Effector memory CD8-positive, alpha-beta T cell (primary cell): ENCODE results near the gene MAP3K21.

Experiments used
- ATAC-seq: fragments of 150-1000 bp; cut with Tn5 transposase; replicated peaks from 2 replicates; pipeline ENCODE4 v1.10.0; 2021; ENCODE audit warnings: mild to moderate bottlenecking, moderate library complexity
- DNase-seq, 3 experiments: peaks; one replicate each; pipeline ENCODE4 v3.0.0; 2021
- H3K27ac Mint-ChIP-seq, 2 donors: one replicate each; pipeline ENCODE4 v1.8.0; 2022; ENCODE audit warnings: mild to moderate bottlenecking in 2 of 2, mixed read lengths in 2 of 2, moderate library complexity in 2 of 2
- H3K27me3 Mint-ChIP-seq, 2 donors: one replicate each; pipeline ENCODE4 v1.8.0; 2022; ENCODE audit warnings: mixed read lengths in 2 of 2
- H3K36me3 Mint-ChIP-seq: one replicate; pipeline ENCODE4 v1.8.0; 2022; ENCODE audit warnings: mild to moderate bottlenecking, moderate library complexity, mixed read lengths; ENCODE audit not compliant: insufficient read depth
- H3K4me1 Mint-ChIP-seq, 2 donors: one replicate each; pipeline ENCODE4 v1.8.0; 2022; ENCODE audit warnings: low read depth in 2 of 2, mixed read lengths in 2 of 2
- H3K4me3 Mint-ChIP-seq, 2 donors: one replicate each; pipeline ENCODE4 v1.8.0; 2022; ENCODE audit warnings: mild to moderate bottlenecking in 2 of 2, mixed read lengths in 2 of 2, moderate library complexity in 2 of 2
- H3K9me3 Mint-ChIP-seq, 2 donors: one replicate each; pipeline ENCODE4 v1.8.0; 2022; ENCODE audit warnings: mixed read lengths in 2 of 2

MAP3K21 gene

DNA sequence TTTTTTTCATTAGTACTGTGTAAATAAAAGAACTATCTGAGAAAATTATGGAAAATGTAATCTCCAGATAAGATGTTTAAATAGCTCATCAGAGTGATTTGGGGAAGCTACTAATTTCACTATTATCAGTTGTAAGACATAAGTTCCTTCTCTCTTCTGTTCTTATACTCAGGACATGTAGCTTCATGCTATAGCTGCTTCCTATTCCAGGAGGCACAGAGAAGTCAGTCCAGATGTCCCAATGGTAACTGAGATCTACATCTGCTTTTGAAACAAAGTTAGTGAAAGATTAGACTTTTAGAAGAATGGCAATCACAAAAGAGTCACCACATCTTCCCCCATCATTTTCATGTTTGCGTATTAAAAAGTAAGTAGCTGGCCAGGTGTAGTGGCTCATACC, 5.6 kb downstream of the MAP3K21 start:
- Mint-ChIP-seq H3K4me1 (peaks cover 1 to 5% of the 10 kb centered on the region in 2 donors), H3K27ac (no peak overlapping the region), H3K36me3 (no peaks in the 10 kb centered on the region), H3K27me3 (peaks cover 19 to 26% of the 10 kb centered on the region in 2 donors), H3K9me3 (no peaks in the 10 kb centered on the region), H3K4me3 (no peak overlapping the region)
- DNase-seq: no peak
- ATAC-seq: no peak

DNA sequence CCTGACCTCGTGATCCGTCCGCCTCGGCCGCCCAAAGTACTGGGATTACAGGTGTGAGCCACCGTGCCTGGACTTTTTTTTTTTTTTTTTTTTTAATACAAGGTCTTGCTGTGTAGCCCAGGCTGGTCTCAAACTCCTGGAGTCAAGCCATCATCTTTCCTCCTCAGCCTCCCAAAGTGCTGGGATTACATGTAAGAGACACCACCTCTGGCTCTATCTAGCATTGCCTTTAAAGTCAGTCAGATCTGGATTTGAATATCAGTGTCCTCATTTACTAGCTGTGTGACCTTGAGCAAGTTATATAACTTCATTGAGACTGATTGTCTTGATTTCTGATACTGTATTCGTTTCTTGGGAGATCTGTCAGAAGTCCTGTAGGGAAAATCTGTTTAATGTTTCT, 6.6 kb downstream of the MAP3K21 start:
- Mint-ChIP-seq H3K27ac (no peak overlapping the region), H3K4me3 (no peak overlapping the region), H3K36me3 (no peaks in the 10 kb centered on the region), H3K27me3 (peaks cover 29 to 36% of the 10 kb centered on the region in 2 donors), H3K4me1 (peaks cover 1 to 3% of the 10 kb centered on the region in 2 donors), H3K9me3 (no peaks in the 10 kb centered on the region)
- DNase-seq: no peak
- no peak for ATAC-seq

DNA sequence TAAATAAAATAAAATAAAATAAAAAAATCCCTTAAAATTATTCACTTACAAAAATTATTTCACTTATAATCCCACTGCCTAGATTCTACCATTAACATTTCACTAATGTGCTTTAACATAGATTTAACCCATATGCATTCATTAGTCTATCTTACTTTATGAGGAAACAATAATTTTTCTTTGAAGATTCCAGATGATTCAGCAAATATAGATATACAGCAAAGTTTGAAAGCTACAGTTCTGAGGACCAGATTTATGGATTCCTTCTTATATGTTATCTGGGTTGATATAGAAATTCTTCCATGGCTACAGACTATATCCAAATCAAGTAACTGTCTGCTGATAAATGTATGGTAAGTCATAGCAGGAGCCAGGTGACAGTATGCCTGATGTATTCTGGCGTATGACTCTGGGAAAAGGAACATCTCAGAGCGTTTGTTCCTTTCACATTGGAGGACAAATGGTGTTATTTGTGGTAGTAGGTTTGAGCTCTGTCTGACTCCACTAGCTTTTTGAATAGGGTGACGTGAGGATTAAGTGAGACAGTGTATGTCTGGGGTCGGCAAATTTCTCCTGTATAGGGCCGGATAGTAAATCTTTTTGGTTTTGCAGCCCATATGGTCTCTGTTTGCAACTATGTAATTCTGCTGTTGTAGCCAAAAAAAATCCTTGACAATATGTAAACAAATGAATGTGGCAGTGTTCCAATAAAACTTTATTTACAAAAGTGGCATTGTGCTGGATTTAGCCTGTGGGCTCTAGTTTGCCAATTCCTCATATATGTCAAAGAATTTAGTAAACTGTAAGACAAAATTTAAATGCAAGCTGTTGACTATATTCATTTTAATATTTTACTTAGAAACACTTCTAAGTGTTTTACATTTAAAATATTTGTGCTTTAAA, 9.3 kb downstream of the MAP3K21 start:
- H3K9me3 Mint-ChIP-seq: no peaks in the 10 kb centered on the region
- H3K27me3 Mint-ChIP-seq: peaks cover 50 to 57% of the 10 kb centered on the region in 2 donors
- H3K36me3 Mint-ChIP-seq: no peaks in the 10 kb centered on the region
- H3K4me1 Mint-ChIP-seq: no peaks in the 10 kb centered on the region
- ATAC-seq: no peak
- no peak overlapping the region for H3K27ac Mint-ChIP-seq
- DNase-seq: no peak
- no peak overlapping the region for H3K4me3 Mint-ChIP-seq

DNA sequence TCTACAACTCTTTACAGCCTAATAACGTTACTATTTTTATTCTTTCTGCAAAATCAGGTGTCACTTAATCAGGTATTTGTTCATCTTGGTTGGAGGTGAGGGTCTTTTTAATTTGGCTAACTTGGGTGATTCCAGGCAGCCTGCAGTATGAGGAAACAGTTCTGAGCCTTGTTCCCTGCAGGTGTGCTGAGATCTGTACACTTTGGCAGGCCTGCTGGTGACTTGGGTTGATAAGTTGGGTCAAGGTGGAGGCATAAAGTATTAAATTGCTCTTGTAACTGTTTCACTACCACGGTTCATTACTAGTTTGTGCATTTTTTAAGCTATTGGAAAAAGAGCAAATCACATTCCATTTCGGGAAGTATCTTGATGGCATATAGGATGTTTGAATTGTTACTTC, 10.0 kb downstream of the MAP3K21 start:
- H3K36me3 Mint-ChIP-seq: no peaks in the 10 kb centered on the region
- H3K27me3 Mint-ChIP-seq: peaks cover 57% of the 10 kb centered on the region in 2 donors
- no peak overlapping the region for H3K4me3 Mint-ChIP-seq
- ATAC-seq: no peak
- H3K27ac Mint-ChIP-seq: no peak overlapping the region
- no peaks in the 10 kb centered on the region for H3K4me1 Mint-ChIP-seq
- no peak for DNase-seq
- no peaks in the 10 kb centered on the region for H3K9me3 Mint-ChIP-seq

DNA sequence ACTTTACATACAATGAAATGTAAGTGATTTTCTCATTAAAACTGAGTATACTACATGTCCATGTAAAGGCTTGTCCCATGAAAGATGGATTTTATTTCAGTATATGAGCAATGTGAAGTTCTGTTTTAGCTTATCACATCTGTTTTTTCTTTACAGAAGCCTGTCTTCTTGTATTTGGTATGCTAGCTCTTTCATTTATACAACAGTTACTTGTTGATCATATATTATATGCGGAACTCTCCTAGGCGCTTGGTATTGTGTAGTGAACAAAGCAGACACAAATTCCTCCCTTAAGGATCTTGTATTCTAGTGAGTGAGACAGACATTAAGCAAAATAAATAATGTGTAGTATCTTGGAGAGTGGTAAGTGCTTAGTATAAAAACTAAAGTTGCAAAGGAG, 10.6 kb downstream of the MAP3K21 start:
- Mint-ChIP-seq H3K4me3 (no peak overlapping the region), H3K9me3 (no peaks in the 10 kb centered on the region), H3K4me1 (no peaks in the 10 kb centered on the region), H3K27me3 (peaks cover 63% of the 10 kb centered on the region in 2 donors), H3K36me3 (no peaks in the 10 kb centered on the region), H3K27ac (no peak overlapping the region)
- DNase-seq (no peak), ATAC-seq (no peak)

DNA sequence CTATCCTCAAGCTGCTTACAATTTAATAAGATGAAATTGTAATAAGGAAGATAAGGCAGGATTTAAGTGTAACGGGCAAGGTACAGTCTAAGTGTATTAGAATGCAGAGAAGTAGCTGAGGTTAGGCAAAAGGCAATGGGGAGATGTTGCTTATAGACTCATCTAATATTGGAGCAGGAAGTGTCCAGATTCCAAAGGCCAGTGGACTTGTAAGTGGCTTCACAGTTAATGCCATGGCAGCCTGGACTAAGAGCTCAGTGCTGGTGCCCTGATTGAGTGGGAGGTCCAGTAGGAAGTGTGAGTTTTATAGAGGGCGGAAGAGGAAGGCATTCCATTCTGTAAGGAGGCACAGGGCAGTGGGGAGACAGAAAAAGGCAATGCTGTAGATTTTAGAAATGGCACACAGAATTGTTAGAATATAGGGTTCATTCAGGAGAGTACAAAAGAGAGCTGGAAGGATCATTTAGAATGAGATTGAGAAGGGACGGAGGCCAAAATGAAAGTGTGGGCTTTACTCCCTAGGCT, 12.6 kb downstream of the MAP3K21 start:
- Mint-ChIP-seq H3K9me3 (peaks cover 0 to 2% of the 10 kb centered on the region in 2 donors), H3K36me3 (no peaks in the 10 kb centered on the region), H3K27me3 (peaks cover 68 to 75% of the 10 kb centered on the region in 2 donors), H3K4me3 (no peak overlapping the region), H3K27ac (no peak overlapping the region), H3K4me1 (no peaks in the 10 kb centered on the region)
- ATAC-seq (no peak), DNase-seq (no peak)

DNA sequence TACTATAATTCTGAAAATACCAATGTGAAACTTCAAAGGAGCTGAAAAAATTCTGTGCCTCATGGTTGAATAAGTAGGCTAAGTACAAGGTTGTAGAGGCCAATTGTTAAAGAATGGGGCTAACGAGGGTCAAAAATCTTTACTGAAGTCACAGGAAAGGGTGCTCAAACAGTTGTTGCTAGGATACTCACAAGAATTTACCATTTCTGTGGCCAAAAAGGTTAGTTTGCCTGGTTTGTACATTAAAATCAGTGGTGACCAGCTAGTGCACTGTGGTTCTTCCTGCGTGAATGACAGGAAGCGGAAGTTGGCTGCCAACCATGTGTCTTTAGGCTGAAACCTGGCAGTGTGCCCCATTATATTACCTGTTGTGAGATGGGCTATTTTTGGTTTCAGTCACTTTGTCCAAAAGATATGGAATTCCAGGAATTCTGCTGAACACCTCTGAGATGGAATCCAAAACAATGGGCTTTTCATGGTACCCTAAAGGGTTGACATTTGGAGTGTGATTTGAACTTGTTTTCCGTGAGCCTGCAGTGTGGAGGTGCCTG, 13.5 kb downstream of the MAP3K21 start:
- Mint-ChIP-seq H3K9me3 (peaks cover 0 to 2% of the 10 kb centered on the region in 2 donors), H3K27me3 (peaks cover 68 to 75% of the 10 kb centered on the region in 2 donors), H3K4me3 (no peak overlapping the region), H3K27ac (no peak overlapping the region), H3K36me3 (no peaks in the 10 kb centered on the region), H3K4me1 (no peaks in the 10 kb centered on the region)
- ATAC-seq: no peak
- DNase-seq: no peak

DNA sequence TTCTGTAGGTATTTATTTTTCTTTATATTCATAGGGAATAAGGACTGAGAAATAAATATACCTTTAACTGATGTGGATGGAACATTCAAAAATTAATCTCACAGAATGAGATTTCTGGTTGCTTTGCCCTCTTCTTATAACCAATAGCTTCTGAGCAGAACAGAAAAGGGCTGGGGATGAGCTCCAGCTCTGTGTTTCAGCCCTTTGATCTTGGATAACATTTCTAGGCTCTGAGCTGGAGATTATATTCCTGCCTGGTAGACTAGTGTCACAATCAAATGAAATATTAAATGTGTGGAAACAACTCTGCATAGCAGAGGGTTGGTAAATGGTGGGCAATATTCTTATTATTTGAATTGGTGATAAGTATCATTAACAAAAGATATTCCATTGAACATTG, 14.6 kb downstream of the MAP3K21 start:
- ATAC-seq: no peak
- no peaks in the 10 kb centered on the region for H3K36me3 Mint-ChIP-seq
- no peak for DNase-seq
- H3K27me3 Mint-ChIP-seq: peaks cover 62 to 68% of the 10 kb centered on the region in 2 donors
- H3K4me1 Mint-ChIP-seq: no peaks in the 10 kb centered on the region
- no peak overlapping the region for H3K4me3 Mint-ChIP-seq
- H3K9me3 Mint-ChIP-seq: peaks cover 0 to 2% of the 10 kb centered on the region in 2 donors
- no peak overlapping the region for H3K27ac Mint-ChIP-seq

DNA sequence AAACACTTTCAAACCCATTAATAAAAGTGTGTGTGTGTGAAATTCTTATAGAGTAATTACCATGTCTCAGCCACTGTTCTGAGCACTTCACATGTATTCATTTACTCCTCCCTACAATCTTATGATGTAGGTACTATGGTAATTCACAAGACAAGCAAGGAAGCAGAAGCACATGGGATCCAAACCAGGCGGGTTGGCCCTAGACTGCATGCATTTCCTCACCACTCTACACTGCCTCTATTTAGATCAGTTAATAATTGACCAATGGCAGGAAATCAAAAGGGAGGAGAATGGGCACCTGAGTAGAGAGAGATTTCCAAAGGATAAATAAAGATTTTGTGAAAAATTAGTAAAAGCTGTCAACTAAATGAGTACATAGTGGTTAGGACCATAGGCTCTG, 15.7 kb downstream of the MAP3K21 start:
- Mint-ChIP-seq H3K4me3 (no peak overlapping the region), H3K27me3 (peaks cover 53 to 56% of the 10 kb centered on the region in 2 donors), H3K36me3 (no peaks in the 10 kb centered on the region), H3K27ac (no peak overlapping the region), H3K4me1 (no peaks in the 10 kb centered on the region), H3K9me3 (peaks cover 0 to 2% of the 10 kb centered on the region in 2 donors)
- no peak for DNase-seq
- no peak for ATAC-seq

DNA sequence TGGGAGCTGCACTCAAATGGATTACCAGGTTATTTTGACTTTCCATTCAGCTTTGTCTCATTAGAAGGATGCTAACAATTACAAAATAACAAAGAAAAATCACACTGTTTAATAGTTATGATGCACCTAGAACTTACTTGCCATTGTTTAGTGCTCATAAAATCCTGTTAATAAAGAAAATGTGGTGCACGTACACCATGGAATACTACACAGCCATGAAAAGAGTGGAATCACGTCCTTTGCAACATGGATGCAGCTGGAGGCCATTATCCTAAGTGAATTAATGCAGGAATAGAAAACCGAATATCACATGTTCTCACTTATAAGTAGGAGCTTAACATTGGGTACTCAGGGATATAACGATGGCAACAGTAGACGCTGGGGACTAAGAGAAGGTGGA, 19.8 kb downstream of the MAP3K21 start:
- peaks cover 17 to 19% of the 10 kb centered on the region in 2 donors for H3K27me3 Mint-ChIP-seq
- ATAC-seq (no peak), DNase-seq (no peak)
- H3K9me3 Mint-ChIP-seq: peaks cover 0 to 2% of the 10 kb centered on the region in 2 donors
- no peaks in the 10 kb centered on the region for H3K4me1 Mint-ChIP-seq
- H3K36me3 Mint-ChIP-seq: no peaks in the 10 kb centered on the region
- no peak overlapping the region for H3K4me3 Mint-ChIP-seq
- H3K27ac Mint-ChIP-seq: no peak overlapping the region

DNA sequence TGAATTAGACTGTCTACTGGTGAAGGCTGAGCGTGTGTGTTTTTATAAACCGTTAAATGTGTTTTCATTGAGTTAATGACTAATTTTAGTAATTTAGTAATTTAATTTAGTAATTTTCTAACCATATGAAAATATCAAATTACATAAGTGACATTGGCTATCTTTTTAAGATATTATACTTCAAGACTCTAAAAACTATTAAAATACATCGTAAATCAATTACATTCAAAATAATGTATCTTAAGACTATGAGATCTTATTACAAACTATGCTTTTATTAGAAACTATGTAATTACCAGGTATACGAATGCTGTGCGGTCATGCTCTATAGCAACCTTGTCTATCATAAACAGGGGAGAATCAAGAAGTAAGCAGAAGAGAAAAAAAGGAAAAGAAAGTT, 21.6 kb downstream of the MAP3K21 start:
- H3K4me1 Mint-ChIP-seq: no peaks in the 10 kb centered on the region
- DNase-seq (no peak), ATAC-seq (no peak)
- no peak overlapping the region for H3K4me3 Mint-ChIP-seq
- no peak overlapping the region for H3K27ac Mint-ChIP-seq
- H3K9me3 Mint-ChIP-seq: peaks cover 0 to 2% of the 10 kb centered on the region in 2 donors
- H3K36me3 Mint-ChIP-seq: no peaks in the 10 kb centered on the region
- peaks cover 1% of the 10 kb centered on the region in 2 donors for H3K27me3 Mint-ChIP-seq

DNA sequence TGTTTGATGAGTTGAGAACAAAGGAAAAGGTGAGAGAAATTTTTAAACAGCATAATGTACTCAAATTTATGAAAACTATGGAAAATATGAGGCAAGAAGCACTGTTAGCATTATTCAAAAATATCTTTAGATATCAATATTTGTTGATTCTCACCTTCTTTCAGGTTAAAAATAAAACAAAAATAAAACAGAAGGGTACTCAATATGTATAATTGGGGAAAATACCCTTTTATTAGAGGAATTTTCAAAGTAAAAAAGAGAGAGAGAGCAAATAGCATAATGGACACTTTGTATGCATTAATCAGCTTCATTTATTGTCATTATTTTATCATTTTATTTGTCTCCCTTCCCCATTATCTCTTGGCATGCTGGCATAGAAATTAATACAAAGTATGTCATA, 27.5 kb downstream of the MAP3K21 start:
- DNase-seq (no peak), ATAC-seq (no peak)
- Mint-ChIP-seq H3K4me3 (no peak overlapping the region), H3K27ac (no peak overlapping the region), H3K9me3 (no peaks in the 10 kb centered on the region), H3K4me1 (peaks cover 0 to 11% of the 10 kb centered on the region in 2 donors), H3K36me3 (peaks cover 3% of the 10 kb centered on the region), H3K27me3 (no peaks in the 10 kb centered on the region)

DNA sequence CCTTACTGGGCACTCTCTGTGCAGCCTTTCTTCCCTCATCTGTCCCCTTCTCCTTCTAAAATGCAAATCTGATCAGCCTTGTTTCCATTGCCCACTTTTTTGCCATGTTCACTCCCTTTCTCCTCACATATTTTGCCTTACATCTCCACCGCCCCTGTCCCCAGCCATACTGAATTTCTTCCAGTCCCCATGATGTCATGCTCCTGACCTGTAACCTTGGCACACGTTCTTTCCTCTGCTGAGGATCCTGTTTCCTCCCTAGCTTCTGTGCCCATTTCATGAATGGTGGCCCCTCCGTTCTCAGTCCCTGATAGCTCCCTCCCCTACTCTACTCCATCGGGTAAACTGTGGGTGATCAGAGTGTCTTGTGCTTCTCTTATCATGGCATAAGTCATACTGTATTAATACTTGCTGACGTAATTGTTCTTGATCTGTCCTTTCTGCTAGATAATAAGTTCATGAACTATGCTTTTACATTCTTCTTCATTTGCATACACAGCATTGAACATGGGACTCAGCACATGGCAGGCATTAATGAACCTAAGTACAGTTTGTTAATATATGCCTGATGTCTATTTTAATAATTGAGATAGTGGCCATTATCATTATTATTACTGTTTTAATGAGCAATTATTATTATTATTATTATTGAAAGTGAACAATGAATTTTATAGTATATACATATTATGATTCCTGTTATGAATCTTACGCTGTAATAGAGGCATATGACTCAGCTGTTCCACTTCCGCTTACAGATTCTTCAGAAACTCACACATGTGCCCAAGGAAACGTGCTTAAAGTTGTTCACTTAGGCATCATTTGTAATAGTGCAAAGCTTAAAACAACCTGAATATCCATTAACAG, 28.5 kb downstream of the MAP3K21 start:
- H3K9me3 Mint-ChIP-seq: no peaks in the 10 kb centered on the region
- peaks cover 3% of the 10 kb centered on the region for H3K36me3 Mint-ChIP-seq
- H3K4me1 Mint-ChIP-seq: peaks cover 0 to 11% of the 10 kb centered on the region in 2 donors
- no peak for DNase-seq
- peak overlapping the region in 1 of 2 donors; percentile 29 for H3K27ac Mint-ChIP-seq
- peak overlapping the region in 1 of 2 donors; percentile 45 for H3K4me3 Mint-ChIP-seq
- no peaks in the 10 kb centered on the region for H3K27me3 Mint-ChIP-seq
- ATAC-seq: peak; percentile 50
